ENCODE data around the gene KLHL29. TPM values are rescaled to one million over a fixed set of nuclear protein-coding genes. Genes with fewer than 3 reads are reported as not detected.

Gene KLHL29
- total RNA-seq, 1 experiment from 2014 or later, result 3.8 TPM

DNA sequence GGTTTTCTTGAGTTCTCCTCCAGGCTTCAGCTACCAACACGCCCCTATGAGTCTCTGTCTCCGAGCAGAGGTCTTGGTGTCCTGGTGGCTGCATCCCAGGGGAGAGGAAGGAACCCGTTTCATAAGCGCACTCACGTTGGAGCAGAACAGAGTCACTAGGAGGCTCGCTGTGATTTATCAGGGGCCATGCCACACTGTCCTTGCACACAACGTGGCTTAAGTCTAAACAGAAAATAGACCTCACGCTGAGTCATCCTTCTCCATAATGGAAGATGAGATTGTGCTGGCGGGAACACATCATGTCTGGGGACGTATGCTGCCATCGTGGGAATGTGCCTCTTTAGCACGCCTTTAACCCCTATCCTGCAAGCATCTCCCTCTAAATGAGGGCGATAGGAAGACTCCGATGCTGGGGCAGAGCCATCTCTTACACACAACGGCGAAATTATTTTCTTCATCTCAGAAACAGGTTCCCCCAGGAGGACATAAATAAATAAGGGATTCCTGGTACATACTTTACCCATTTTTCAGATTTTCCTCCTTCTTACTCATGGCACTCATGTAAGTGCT is 211.4 kb downstream of the KLHL29 start:
- Histone ChIP-seq H3K79me2 (ENCODE audit: low read length) (no peaks in the 10 kb centered on the region), H2AFZ (ENCODE audit: low read length) (no peak overlapping the region), H3K27ac (ENCODE audit: low read length) (no peak overlapping the region), H4K20me1 (ENCODE audit: insufficient read depth, low read depth, low read length) (peaks cover 7% of the 10 kb centered on the region; the same call in 1 of the 2 replicates), H3K9me2 (replicated peaks; ENCODE audit: insufficient read depth, low read length) (no peaks in the 10 kb centered on the region), H3K4me1 (ENCODE audit: low read length) (no peaks in the 10 kb centered on the region), H3K9ac (ENCODE audit: low read length) (no peak overlapping the region), H3K27me3 (ENCODE audit: low read length) (no peaks in the 10 kb centered on the region), H3K4me2 (ENCODE audit: low read depth, low read length, poor library complexity, severe bottlenecking) (no peak overlapping the region), H3K4me3 (ENCODE audit: low read length) (no peak overlapping the region), H3K9me3 (ENCODE audit: low read length) (no peaks in the 10 kb centered on the region), H3K36me3 (ENCODE audit: insufficient read depth, low read length) (no peaks in the 10 kb centered on the region)
- no peak for DNase-seq

DNA sequence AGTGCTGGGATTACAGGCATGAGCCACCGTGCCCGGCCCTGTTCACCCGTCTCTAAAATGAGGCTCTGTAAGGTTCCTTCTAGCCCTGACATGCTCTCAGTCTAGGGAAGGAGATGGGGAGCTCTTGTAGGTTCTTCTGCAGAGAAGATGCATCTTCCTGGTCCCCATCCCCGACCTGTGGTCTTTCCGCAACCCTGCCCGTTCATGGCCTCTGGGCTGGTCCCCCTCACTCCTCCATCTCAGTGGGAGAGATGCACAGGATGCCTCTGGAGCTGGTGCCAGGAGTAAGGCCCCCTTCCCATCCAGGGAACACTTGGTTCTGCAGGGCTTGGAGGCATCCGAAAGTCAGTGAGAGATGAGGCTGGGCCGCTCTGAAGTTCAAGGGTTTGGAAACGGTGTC is 212.7 kb downstream of the KLHL29 start:
- Histone ChIP-seq H3K27ac (ENCODE audit: low read length) (no peak overlapping the region), H3K4me1 (ENCODE audit: low read length) (no peaks in the 10 kb centered on the region), H3K9me3 (ENCODE audit: low read length) (no peaks in the 10 kb centered on the region), H3K79me2 (ENCODE audit: low read length) (no peaks in the 10 kb centered on the region), H3K9ac (ENCODE audit: low read length) (no peak overlapping the region), H3K36me3 (ENCODE audit: insufficient read depth, low read length) (no peaks in the 10 kb centered on the region), H2AFZ (ENCODE audit: low read length) (no peak overlapping the region), H3K27me3 (ENCODE audit: low read length) (no peaks in the 10 kb centered on the region), H3K4me2 (ENCODE audit: low read depth, low read length, poor library complexity, severe bottlenecking) (no peak overlapping the region), H3K4me3 (ENCODE audit: low read length) (no peak overlapping the region), H3K9me2 (replicated peaks; ENCODE audit: insufficient read depth, low read length) (no peaks in the 10 kb centered on the region), H4K20me1 (ENCODE audit: insufficient read depth, low read depth, low read length) (peaks cover 7% of the 10 kb centered on the region; the same call in 1 of the 2 replicates)
- no peak for DNase-seq

DNA sequence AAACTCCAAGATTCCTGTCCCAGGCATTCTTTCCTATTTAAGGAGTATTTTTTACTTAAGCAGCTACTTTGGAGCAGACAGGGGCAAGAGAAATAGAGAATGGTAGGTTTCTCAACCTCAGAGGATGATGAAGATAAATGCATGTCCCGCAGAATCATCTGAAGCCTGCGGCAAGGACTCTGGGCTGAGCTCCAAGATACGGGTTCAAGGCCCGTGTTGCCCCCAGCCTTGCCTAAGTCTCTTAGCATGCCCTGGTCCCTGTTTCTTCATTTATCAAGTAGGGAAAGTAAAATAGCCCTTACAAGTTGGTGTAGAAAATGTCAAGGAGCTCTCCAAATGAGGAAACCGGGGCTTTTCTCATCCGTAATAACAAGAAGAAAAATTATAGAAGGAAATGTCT is 214.0 kb downstream of the KLHL29 start:
- Histone ChIP-seq H2AFZ (ENCODE audit: low read length) (no peak overlapping the region), H3K4me3 (ENCODE audit: low read length) (no peak overlapping the region), H3K9ac (ENCODE audit: low read length) (no peak overlapping the region), H3K4me1 (ENCODE audit: low read length) (no peaks in the 10 kb centered on the region), H3K9me2 (replicated peaks; ENCODE audit: insufficient read depth, low read length) (no peaks in the 10 kb centered on the region), H3K4me2 (ENCODE audit: low read depth, low read length, poor library complexity, severe bottlenecking) (no peak overlapping the region), H3K9me3 (ENCODE audit: low read length) (no peaks in the 10 kb centered on the region), H4K20me1 (ENCODE audit: insufficient read depth, low read depth, low read length) (0 out of 2 replicates have a peak, but pooled peaks cover 11% of the 10 kb centered on the region), H3K79me2 (ENCODE audit: low read length) (no peaks in the 10 kb centered on the region), H3K27me3 (ENCODE audit: low read length) (no peaks in the 10 kb centered on the region), H3K36me3 (ENCODE audit: insufficient read depth, low read length) (no peaks in the 10 kb centered on the region), H3K27ac (ENCODE audit: low read length) (no peak overlapping the region)
- DNase-seq, result no peak

DNA sequence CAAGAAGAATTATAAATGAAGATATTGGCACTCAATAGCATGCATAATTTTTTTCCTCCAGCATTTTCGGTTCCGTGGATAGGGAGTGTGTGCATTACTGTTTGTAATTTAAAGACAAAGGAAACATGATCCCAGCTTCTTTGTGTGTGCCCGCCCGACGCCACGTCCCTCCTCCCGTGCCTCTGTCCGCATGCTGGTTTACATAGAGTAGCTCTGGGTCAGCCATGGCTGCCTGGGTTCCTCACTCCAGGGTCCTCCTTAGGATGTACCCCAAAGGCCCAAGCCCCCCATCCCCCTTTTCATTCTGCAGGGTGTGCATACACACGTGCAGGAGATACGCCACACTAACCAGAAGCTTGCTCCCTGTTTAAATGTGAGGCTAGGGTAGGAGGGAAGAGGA is 214.7 kb downstream of the KLHL29 start:
- Histone ChIP-seq H4K20me1 (ENCODE audit: insufficient read depth, low read depth, low read length) (0 out of 2 replicates have a peak, but pooled peaks cover 11% of the 10 kb centered on the region), H3K4me2 (ENCODE audit: low read depth, low read length, poor library complexity, severe bottlenecking) (no peak overlapping the region), H3K79me2 (ENCODE audit: low read length) (no peaks in the 10 kb centered on the region), H3K9me3 (ENCODE audit: low read length) (no peaks in the 10 kb centered on the region), H3K27me3 (ENCODE audit: low read length) (no peaks in the 10 kb centered on the region), H3K9me2 (replicated peaks; ENCODE audit: insufficient read depth, low read length) (no peaks in the 10 kb centered on the region), H3K4me3 (ENCODE audit: low read length) (no peak overlapping the region), H3K9ac (ENCODE audit: low read length) (no peak overlapping the region), H2AFZ (ENCODE audit: low read length) (no peak overlapping the region), H3K27ac (ENCODE audit: low read length) (no peak overlapping the region), H3K36me3 (ENCODE audit: insufficient read depth, low read length) (no peaks in the 10 kb centered on the region), H3K4me1 (ENCODE audit: low read length) (no peaks in the 10 kb centered on the region)
- no peak for DNase-seq

DNA sequence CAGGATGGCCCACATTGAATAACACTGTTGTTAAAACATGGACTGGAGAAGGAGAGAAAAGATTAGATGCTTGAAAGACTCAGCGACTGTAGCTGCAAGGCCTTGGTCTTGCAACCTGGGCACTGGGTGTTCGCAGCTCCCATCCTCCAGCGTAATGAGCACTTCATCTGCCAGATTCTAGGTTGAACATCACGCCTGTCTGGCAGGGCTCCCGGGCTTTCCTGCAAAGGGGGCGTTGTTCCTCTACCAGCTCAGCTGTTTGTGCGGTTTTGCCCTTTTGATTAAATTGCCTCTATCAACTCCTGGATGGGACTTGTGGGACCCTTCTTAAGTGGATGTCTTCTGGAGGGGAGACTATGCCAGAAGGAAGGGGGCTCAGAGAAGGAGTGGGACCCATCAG is 215.4 kb downstream of the KLHL29 start:
- H3K9ac ChIP-seq (ENCODE audit: low read length), result no peak overlapping the region
- no peak overlapping the region for H3K4me3 ChIP-seq (ENCODE audit: low read length)
- H3K27me3 ChIP-seq (ENCODE audit: low read length), result no peaks in the 10 kb centered on the region
- H3K9me2 ChIP-seq (replicated peaks; ENCODE audit: insufficient read depth, low read length), result no peaks in the 10 kb centered on the region
- no peaks in the 10 kb centered on the region for H3K36me3 ChIP-seq (ENCODE audit: insufficient read depth, low read length)
- H3K4me2 ChIP-seq (ENCODE audit: low read depth, low read length, poor library complexity, severe bottlenecking), result no peak overlapping the region
- H2AFZ ChIP-seq (ENCODE audit: low read length), result no peak overlapping the region
- DNase-seq, result no peak
- no peaks in the 10 kb centered on the region for H3K4me1 ChIP-seq (ENCODE audit: low read length)
- H4K20me1 ChIP-seq (ENCODE audit: insufficient read depth, low read depth, low read length), result 0 out of 2 replicates have a peak, but pooled peaks cover 11% of the 10 kb centered on the region
- no peaks in the 10 kb centered on the region for H3K9me3 ChIP-seq (ENCODE audit: low read length)
- H3K79me2 ChIP-seq (ENCODE audit: low read length), result no peaks in the 10 kb centered on the region
- H3K27ac ChIP-seq (ENCODE audit: low read length), result no peak overlapping the region

DNA sequence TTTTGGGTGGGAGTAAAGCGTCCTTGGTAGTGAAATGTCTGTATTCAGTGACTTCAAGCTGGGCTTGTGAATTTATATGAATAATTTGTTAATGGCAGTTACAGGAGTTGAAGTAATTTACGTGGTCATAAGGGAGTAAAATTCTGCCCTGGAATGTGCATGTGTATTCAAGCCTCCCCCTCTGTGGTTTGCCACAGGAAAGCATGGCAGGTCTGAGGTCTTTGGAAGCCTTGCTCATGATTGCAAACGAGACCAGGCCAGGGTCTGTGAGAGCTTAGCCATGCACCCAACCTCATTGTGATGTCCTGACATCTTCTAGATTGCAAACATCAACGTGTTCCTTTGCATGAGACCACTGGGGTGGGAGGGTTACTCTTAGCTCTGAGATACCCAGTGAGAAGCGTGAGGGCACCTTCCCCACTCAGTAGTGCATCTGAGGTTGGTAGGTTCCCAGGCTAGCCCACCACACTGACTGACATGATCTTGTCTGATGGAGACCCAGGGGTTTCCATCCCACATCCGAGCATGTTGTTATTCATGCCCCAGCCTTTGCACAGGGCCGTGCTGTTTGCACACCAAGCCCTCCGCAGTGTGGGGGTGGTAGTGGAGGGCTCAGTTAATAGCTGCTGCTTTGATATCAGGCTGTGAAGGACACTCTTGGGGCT is 216.5 kb downstream of the KLHL29 start:
- Histone ChIP-seq H4K20me1 (ENCODE audit: insufficient read depth, low read depth, low read length) (0 out of 2 replicates have a peak, but pooled peaks cover 11% of the 10 kb centered on the region), H2AFZ (ENCODE audit: low read length) (no peak overlapping the region), H3K27me3 (ENCODE audit: low read length) (no peaks in the 10 kb centered on the region; the same call in 1 of the 2 replicates), H3K27ac (ENCODE audit: low read length) (no peak overlapping the region), H3K4me3 (ENCODE audit: low read length) (no peak overlapping the region), H3K9me3 (ENCODE audit: low read length) (no peaks in the 10 kb centered on the region; the same call in 1 of the 2 replicates), H3K9ac (ENCODE audit: low read length) (no peak overlapping the region), H3K4me2 (ENCODE audit: low read depth, low read length, poor library complexity, severe bottlenecking) (no peak overlapping the region), H3K36me3 (ENCODE audit: insufficient read depth, low read length) (no peaks in the 10 kb centered on the region), H3K79me2 (ENCODE audit: low read length) (no peaks in the 10 kb centered on the region), H3K4me1 (ENCODE audit: low read length) (no peaks in the 10 kb centered on the region), H3K9me2 (replicated peaks; ENCODE audit: insufficient read depth, low read length) (no peaks in the 10 kb centered on the region)
- no peak for DNase-seq

DNA sequence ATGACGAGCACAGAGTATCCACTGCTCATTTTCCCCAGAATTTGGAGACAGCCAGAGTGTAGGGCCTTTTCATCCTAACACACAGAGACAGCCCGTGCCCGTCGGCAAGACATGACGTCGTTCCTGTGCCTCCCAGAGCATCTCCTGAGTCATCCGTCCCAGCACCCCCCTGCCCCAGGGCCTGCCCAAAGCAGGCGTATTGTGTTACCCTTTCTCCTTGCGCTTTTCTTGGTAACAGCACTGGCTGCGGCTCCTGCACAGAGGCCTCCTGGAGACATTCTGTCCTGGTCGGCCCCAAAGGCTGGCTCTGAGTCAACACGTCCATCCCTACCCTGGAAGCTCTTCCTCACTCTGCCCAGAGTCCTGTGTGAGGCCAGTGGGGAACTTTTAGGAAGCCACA is 217.1 kb downstream of the KLHL29 start:
- Histone ChIP-seq H3K9me2 (replicated peaks; ENCODE audit: insufficient read depth, low read length) (no peaks in the 10 kb centered on the region), H3K27ac (ENCODE audit: low read length) (no peak overlapping the region), H4K20me1 (ENCODE audit: insufficient read depth, low read depth, low read length) (0 out of 2 replicates have a peak, but pooled peaks cover 11% of the 10 kb centered on the region), H3K79me2 (ENCODE audit: low read length) (no peaks in the 10 kb centered on the region), H3K27me3 (ENCODE audit: low read length) (peaks cover 4% of the 10 kb centered on the region; the same call in 1 of the 2 replicates), H3K4me2 (ENCODE audit: low read depth, low read length, poor library complexity, severe bottlenecking) (no peak overlapping the region), H3K9ac (ENCODE audit: low read length) (no peak overlapping the region), H3K4me3 (ENCODE audit: low read length) (no peak overlapping the region), H3K36me3 (ENCODE audit: insufficient read depth, low read length) (no peaks in the 10 kb centered on the region), H3K9me3 (ENCODE audit: low read length) (peaks cover 3% of the 10 kb centered on the region; the same call in 1 of the 2 replicates), H2AFZ (ENCODE audit: low read length) (no peak overlapping the region), H3K4me1 (ENCODE audit: low read length) (no peaks in the 10 kb centered on the region)
- no peak for DNase-seq

DNA sequence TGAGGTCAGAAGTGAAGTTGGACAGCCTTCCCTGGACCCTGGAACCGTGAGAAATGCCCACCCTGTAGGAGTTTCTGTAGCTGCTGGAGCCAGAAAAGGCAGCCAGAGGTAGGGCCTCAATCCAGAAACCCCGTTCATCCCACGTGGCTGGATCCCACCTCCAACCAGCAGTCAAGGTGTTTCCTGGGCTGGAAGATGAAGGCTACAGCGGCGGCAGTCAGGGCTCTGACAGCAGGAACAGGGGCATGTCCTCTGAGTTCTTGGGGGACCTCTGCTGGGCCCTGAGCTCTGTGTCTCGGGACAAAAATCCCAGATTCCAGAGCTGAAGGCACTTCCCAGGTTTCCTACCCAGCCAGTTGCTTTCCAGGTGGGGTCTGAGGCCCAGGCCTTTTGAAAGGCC is 218.2 kb downstream of the KLHL29 start:
- 0 out of 2 replicates have a peak, but pooled peaks cover 11% of the 10 kb centered on the region for H4K20me1 ChIP-seq (ENCODE audit: insufficient read depth, low read depth, low read length)
- H3K9me3 ChIP-seq (ENCODE audit: low read length), result peaks cover 3% of the 10 kb centered on the region; the same call in 1 of the 2 replicates
- H3K4me3 ChIP-seq (ENCODE audit: low read length), result no peak overlapping the region
- H3K4me1 ChIP-seq (ENCODE audit: low read length), result no peaks in the 10 kb centered on the region
- DNase-seq, result no peak
- H2AFZ ChIP-seq (ENCODE audit: low read length), result no peak overlapping the region
- H3K79me2 ChIP-seq (ENCODE audit: low read length), result no peaks in the 10 kb centered on the region
- no peaks in the 10 kb centered on the region for H3K36me3 ChIP-seq (ENCODE audit: insufficient read depth, low read length)
- H3K9me2 ChIP-seq (replicated peaks; ENCODE audit: insufficient read depth, low read length), result no peaks in the 10 kb centered on the region
- H3K9ac ChIP-seq (ENCODE audit: low read length), result no peak overlapping the region
- peaks cover 4% of the 10 kb centered on the region; the same call in 1 of the 2 replicates for H3K27me3 ChIP-seq (ENCODE audit: low read length)
- H3K4me2 ChIP-seq (ENCODE audit: low read depth, low read length, poor library complexity, severe bottlenecking), result no peak overlapping the region
- no peak overlapping the region for H3K27ac ChIP-seq (ENCODE audit: low read length)
